ENCODE measurements around the gene MYL3. TPM values are rescaled to one million over a fixed set of nuclear protein-coding genes. Genes with fewer than 3 reads are reported as not detected.

Gene MYL3
- polyA plus RNA-seq, 1 of the 3 experiments (the other 2 are of a cell fraction): not detected

- Histone ChIP-seq H3K9me3 (no peaks in the 10 kb centered on the region), H3K4me2 (no peak overlapping the region), H3K27me3 (ENCODE audit: insufficient read depth) (no peaks in the 10 kb centered on the region), H3K4me3 (ENCODE audit: low read depth in 2 of 2, low read length in 1 of 2) (no peak overlapping the region), H2AFZ (ENCODE audit: low read depth) (no peak overlapping the region), H3K27ac (ENCODE audit: low read depth in 2 of 2, low read length in 1 of 2) (no peak overlapping the region; a peak in 1 of 4 replicates), H3K4me1 (ENCODE audit: control insufficient read depth in 1 of 2, insufficient read depth in 2 of 2, low read depth in 1 of 2, low read length in 1 of 2) (peaks cover 0 to 29% of the 10 kb centered on the region in 2 experiments; a peak in 1 of 4 replicates), H4K20me1 (ENCODE audit: insufficient read depth) (no peaks in the 10 kb centered on the region), H3K9ac (no peak overlapping the region), H3K9me2 (no peaks in the 10 kb centered on the region), H3F3A (replicated peaks; ENCODE audit: insufficient read depth) (no peaks in the 10 kb centered on the region), H3K79me2 (ENCODE audit: insufficient read depth) (no peaks in the 10 kb centered on the region), H3K36me3 (replicated peaks in 1 of 2; ENCODE audit: control insufficient read depth in 1 of 2, insufficient read depth in 2 of 2, low read length in 1 of 2) (no peaks in the 10 kb centered on the region)
- peak; percentile 79 for DNase-seq
- ChIA-PET POLR2A (interaction anchor here (1.7 kb wide), 1 partner anchor 54 kb away, joined by 7 read pairs; no protein-coding TSS in a partner anchor), CTCF (interaction anchor here (0.6 to 31.0 kb wide), 10 partner anchors 9 to 411 kb away, joined by 3 to 480 read pairs (median 4); partner anchors contain the start of gene PTH1R)
- WGBS (ENCODE audit: low lambda C conversion rate): 37% methylated on average over 3 of the region's 5 CpGs
- TF ChIP-seq MAX (IDR thresholded peaks at IDR 0.05; ENCODE audit: low read depth) (no peak), PBX3 (IDR thresholded peaks at IDR 0.05) (no peak), EP300 (IDR thresholded peaks at IDR 0.05; ENCODE audit: borderline replicate concordance in 1 of 2, low read depth in 1 of 2, low read length in 1 of 2) (0 out of 4 replicates have a peak, but pooled peaks of 1 of the 2 experiments have one; percentile 18), CHD2 (IDR thresholded peaks at IDR 0.05; ENCODE audit: low read length, partially characterized antibody) (peak; percentile 77), REST (IDR thresholded peaks at IDR 0.05; ENCODE audit: low read depth, low read length) (no peak), GABPA (IDR thresholded peaks at IDR 0.05; ENCODE audit: low read depth) (no peak)
Observed at GRCh38 chr3:46900007-46900292, 36.7 kb upstream of the MYL3 start.

- no peak overlapping the region for H3K4me2 ChIP-seq
- no peak overlapping the region; a peak in 1 of 4 replicates for H3K27ac ChIP-seq (ENCODE audit: low read depth in 2 of 2, low read length in 1 of 2)
- H4K20me1 ChIP-seq (ENCODE audit: insufficient read depth): no peaks in the 10 kb centered on the region
- H3K36me3 ChIP-seq (replicated peaks in 1 of 2; ENCODE audit: control insufficient read depth in 1 of 2, insufficient read depth in 2 of 2, low read length in 1 of 2): no peaks in the 10 kb centered on the region
- H3K9me2 ChIP-seq: no peaks in the 10 kb centered on the region
- WGBS (ENCODE audit: low lambda C conversion rate): 84% methylated on average over 12 of the region's 22 CpGs
- no peak overlapping the region for H2AFZ ChIP-seq (ENCODE audit: low read depth)
- no peak overlapping the region for H3K9ac ChIP-seq
- POLR2A ChIA-PET: interaction anchor here (1.7 kb wide), 1 partner anchor 54 kb away, joined by 7 read pairs; no protein-coding TSS in a partner anchor
- H3K4me3 ChIP-seq (ENCODE audit: low read depth in 2 of 2, low read length in 1 of 2): no peak overlapping the region
- no peaks in the 10 kb centered on the region for H3K9me3 ChIP-seq
- H3K27me3 ChIP-seq (ENCODE audit: insufficient read depth): no peaks in the 10 kb centered on the region
- H3F3A ChIP-seq (replicated peaks; ENCODE audit: insufficient read depth): no peaks in the 10 kb centered on the region
- H3K79me2 ChIP-seq (ENCODE audit: insufficient read depth): no peaks in the 10 kb centered on the region
- peaks cover 0 to 29% of the 10 kb centered on the region in 2 experiments; a peak in 1 of 4 replicates for H3K4me1 ChIP-seq (ENCODE audit: control insufficient read depth in 1 of 2, insufficient read depth in 2 of 2, low read depth in 1 of 2, low read length in 1 of 2)
- CTCF ChIA-PET: interaction anchor here (0.6 to 31.0 kb wide), 12 partner anchors 10 to 411 kb away, joined by 3 to 480 read pairs (median 4); partner anchors contain the start of gene PTH1R
- DNase-seq: no peak
- TF ChIP-seq POLR2AphosphoS5 (IDR thresholded peaks at IDR 0.05; ENCODE audit: low read depth, low read length) (no peak), MXI1 (IDR thresholded peaks at IDR 0.05; ENCODE audit: low read depth, low read length) (no peak), ZBTB33 (IDR thresholded peaks at IDR 0.05; ENCODE audit: borderline replicate concordance, low read depth) (no peak), PBX3 (IDR thresholded peaks at IDR 0.05) (no peak), NRF1 (IDR thresholded peaks at IDR 0.05; ENCODE audit: low read depth, low read length) (no peak), SIN3A (IDR thresholded peaks at IDR 0.05; ENCODE audit: borderline replicate concordance, low read depth, low read length) (no peak), TAF1 (IDR thresholded peaks at IDR 0.05; ENCODE audit: borderline replicate concordance, low read depth, low read length) (no peak), USF2 (IDR thresholded peaks at IDR 0.05; ENCODE audit: borderline replicate concordance, low read depth, low read length) (no peak), EP300 (IDR thresholded peaks at IDR 0.05; ENCODE audit: borderline replicate concordance in 1 of 2, low read depth in 1 of 2, low read length in 1 of 2) (no peak), GABPA (IDR thresholded peaks at IDR 0.05; ENCODE audit: low read depth) (no peak)
Observed at GRCh38 chr3:46899151-46900006, 36.1 kb upstream of the MYL3 start.

Data from SK-N-SH (cell line).